Embryonic facial prominence (tissue), 1 donor: ENCODE results near the gene ATG5.
"Not testable (repeated sequence)": the region's sequence is repeated elsewhere in the genome, so short reads cannot be mapped to it uniquely, and the experiment has no call there.

Source experiments
- DNase-seq: peaks from one replicate; pipeline ENCODE4 v3.0.0-alpha.2; 2016; ENCODE audit errors: extremely low spot score

Gene ATG5

GRCh38 chr6:106257195-106257594, 68.4 kb downstream of the ATG5 start:
- DNase-seq: no peak

- DNase-seq: no peak
Observed at GRCh38 chr6:106256201-106256968, 69.2 kb downstream of the ATG5 start.

GRCh38 chr6:106255306-106255705, 70.3 kb downstream of the ATG5 start:
- DNase-seq: no peak

- DNase-seq: no peak
Observed at GRCh38 chr6:106254636-106255035, 70.9 kb downstream of the ATG5 start.

DNA sequence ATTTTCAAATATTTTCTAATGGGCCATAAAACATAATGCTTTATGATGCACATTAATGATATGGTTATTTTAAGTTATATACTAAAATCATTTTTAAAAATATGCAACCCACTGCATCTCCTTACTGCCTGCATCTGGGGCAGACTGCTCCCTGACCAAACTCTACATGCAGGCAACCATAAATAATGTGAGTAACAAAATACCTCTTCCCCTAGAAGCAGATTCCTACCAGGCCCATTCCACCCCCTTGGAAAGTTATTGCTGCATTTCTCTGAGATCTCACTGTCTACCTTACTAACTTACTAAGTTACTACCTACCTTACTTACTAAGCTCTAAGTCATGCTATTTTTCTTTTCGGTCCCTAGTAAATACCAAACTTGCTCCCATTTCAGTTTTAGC, 71.8 kb downstream of the ATG5 start:
- no peak for DNase-seq

DNA sequence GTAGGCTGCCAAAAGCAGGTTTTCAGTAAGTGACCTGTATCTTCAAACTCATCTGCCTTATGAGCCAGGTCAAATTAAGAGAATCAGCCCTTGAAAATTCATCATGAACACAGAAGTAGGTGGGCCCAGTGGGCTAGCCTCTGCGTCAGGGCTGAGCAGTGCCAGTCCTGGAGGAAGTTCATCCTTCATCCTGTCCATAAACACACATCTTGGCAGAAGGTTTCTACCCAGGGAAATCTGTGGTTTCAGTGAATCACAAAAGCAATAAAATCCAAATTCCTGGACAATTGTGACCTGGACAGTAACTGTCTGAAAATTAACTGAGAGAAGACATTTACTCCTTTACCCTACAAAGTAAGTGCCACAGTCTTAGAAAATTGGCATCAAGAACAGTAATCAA, 72.4 kb downstream of the ATG5 start:
- no peak for DNase-seq

DNA sequence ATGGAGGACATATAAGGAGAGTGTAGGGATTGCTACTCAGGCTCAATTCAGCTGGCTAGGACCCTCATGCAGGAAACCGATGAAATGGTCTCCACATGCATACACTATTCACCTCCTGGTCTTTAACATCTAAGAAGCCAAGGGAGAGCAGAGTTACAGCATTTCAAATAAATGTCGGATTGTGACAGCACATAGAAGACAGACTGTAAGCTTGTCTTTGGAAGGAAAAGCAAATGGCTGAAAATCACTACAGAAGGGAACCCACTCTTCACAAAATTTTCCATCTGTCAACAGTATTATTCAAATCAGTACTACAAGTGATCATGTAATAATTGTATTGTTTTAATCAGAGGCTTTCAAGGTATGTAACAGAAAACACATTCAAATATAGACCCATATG, 72.9 kb downstream of the ATG5 start:
- DNase-seq: no peak

GRCh38 chr6:106251531-106252255, 73.9 kb downstream of the ATG5 start:
- not testable (repeated sequence) for DNase-seq

GRCh38 chr6:106250953-106251352, 74.6 kb downstream of the ATG5 start:
- no peak for DNase-seq

DNA sequence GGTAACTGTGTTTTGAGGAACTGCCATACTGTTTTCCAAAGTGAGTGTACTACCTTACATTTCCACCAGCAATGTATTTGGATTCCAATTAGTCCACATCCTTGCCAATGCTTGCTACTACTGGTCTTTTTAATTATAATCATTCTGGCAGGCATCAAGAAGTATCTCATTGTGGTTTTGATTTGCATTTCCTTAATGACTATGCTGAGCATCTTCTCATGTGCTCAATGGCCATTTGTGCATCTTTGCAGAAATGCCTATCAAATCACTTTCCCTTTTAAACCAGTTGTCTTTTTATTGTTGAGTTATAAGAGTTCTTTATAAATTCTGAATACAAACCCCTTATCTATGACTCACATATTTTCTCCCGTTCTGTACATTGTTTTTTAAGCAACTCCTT, 75.9 kb downstream of the ATG5 start:
- no peak for DNase-seq

DNA sequence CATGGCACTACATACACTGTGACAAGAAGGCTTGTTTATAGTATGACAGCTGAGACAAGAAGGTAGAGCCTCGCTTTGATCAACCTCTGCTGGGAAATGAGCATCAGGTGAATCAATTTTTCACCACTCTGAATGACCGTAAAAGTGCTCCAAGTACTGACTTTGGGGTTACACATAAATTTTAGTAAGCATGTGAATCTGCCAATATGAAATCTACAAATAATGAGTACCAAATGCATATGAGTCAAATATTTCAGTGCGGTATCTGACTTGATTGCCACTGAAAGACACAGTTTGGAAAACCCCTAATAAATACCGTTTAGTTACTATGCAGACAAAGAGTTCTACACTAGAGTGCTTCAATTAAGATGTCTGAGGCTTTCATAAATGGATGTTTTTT, 77.8 kb downstream of the ATG5 start:
- no peak for DNase-seq

DNA sequence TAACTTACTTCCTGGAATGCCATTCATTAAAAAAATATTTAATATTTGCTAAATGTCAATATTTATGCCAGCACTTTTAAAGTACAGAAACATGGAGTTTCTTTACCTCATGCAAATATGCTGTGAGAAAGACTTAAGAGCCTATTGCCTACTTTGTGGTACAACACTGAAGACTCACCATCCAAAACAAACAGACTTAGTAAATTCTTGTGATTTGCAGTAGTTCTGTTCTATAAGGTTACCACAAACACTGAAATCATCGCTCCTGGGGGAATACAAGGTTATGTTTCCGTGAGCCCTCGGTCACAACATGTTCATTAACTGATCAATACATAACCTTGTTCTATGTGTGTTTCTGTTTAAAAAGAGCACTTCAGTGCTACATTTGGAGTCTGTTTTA, 78.3 kb downstream of the ATG5 start:
- DNase-seq: no peak

GRCh38 chr6:106244931-106245330, 80.6 kb downstream of the ATG5 start:
- DNase-seq: no peak

- no peak for DNase-seq
Observed at GRCh38 chr6:106244521-106244920, 81.0 kb downstream of the ATG5 start.

DNA sequence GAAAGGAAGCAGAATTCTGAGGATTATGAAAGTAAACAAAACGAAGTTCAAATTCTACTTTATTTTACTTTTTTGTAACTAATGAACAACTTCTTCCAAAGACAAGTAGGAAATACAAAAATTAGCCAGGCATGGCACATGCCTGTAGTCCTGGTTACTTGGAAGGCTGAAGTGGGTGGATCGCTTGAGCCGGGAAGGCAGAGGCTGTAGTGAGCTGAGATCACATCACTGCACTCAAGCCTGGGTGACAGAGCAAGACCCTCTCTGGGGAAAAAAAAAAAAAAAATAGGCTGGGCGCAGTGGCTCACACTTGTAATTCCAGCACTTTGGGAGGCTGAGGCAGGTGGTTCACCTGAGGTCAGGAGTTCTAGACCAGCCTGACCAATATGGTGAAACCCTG, 82.3 kb downstream of the ATG5 start:
- DNase-seq: no peak

- no peak for DNase-seq
Observed at GRCh38 chr6:106241498-106241897, 84.1 kb downstream of the ATG5 start.

- DNase-seq: no peak
Observed at GRCh38 chr6:106237286-106237685, 88.3 kb downstream of the ATG5 start.

GRCh38 chr6:106229876-106230445, 95.6 kb downstream of the ATG5 start:
- not testable (repeated sequence) for DNase-seq

- no peak for DNase-seq
Observed at GRCh38 chr6:106227612-106228507, 97.7 kb downstream of the ATG5 start.

GRCh38 chr6:106226676-106227075, 98.9 kb downstream of the ATG5 start:
- no peak for DNase-seq

- no peak for DNase-seq
Observed at GRCh38 chr6:106225581-106225980, 100.0 kb downstream of the ATG5 start.
